ENCODE measurements around the gene HAO2.
"Not testable (repeated sequence)": the region's sequence is repeated elsewhere in the genome, so short reads cannot be mapped to it uniquely, and the experiment has no call there.

The HAO2 gene

GRCh38 chr1:119368554-119368953 is at the start of gene HAO2:
Gene HAO2 (plus strand): TSS chr1:119368785. CDS start chr1:119381086, 12,301 bp downstream.
- DNase-seq, result no peak

- no peak for DNase-seq
Observed at GRCh38 chr1:119320100-119320499, 48.5 kb upstream of the HAO2 start.

GRCh38 chr1:119321666-119322419 is 46.7 kb upstream of the HAO2 start:
- DNase-seq, result no peak

GRCh38 chr1:119323216-119323982 is 45.2 kb upstream of the HAO2 start:
- DNase-seq, result no peak

GRCh38 chr1:119324198-119324597 is 44.4 kb upstream of the HAO2 start:
- no peak for DNase-seq

- DNase-seq, result no peak
Observed at GRCh38 chr1:119326251-119326650, 42.3 kb upstream of the HAO2 start.

- DNase-seq, result no peak
Observed at GRCh38 chr1:119327094-119327449, 41.5 kb upstream of the HAO2 start.

GRCh38 chr1:119327450-119328155 is 41.0 kb upstream of the HAO2 start:
- peak; percentile 44 for DNase-seq

GRCh38 chr1:119329541-119330461 is 38.8 kb upstream of the HAO2 start:
- no peak for DNase-seq

GRCh38 chr1:119330466-119331189 is 38.0 kb upstream of the HAO2 start:
- DNase-seq, result no peak

- DNase-seq, result no peak
Observed at GRCh38 chr1:119331190-119331515, 37.4 kb upstream of the HAO2 start.

GRCh38 chr1:119331915-119332314 is 36.7 kb upstream of the HAO2 start:
- no peak for DNase-seq

- DNase-seq, result no peak
Observed at GRCh38 chr1:119332622-119333021, 36.0 kb upstream of the HAO2 start.

GRCh38 chr1:119333163-119333896 is 35.3 kb upstream of the HAO2 start:
- DNase-seq, result no peak

GRCh38 chr1:119333897-119334250 is 34.7 kb upstream of the HAO2 start:
- DNase-seq, result not testable (repeated sequence)

- DNase-seq, result no peak
Observed at GRCh38 chr1:119336848-119337247, 31.7 kb upstream of the HAO2 start.

- no peak for DNase-seq
Observed at GRCh38 chr1:119338004-119338403, 30.6 kb upstream of the HAO2 start.

- DNase-seq, result no peak
Observed at GRCh38 chr1:119338757-119339156, 29.8 kb upstream of the HAO2 start.

- DNase-seq, result no peak
Observed at GRCh38 chr1:119340861-119341261, 27.7 kb upstream of the HAO2 start.

- no peak for DNase-seq
Observed at GRCh38 chr1:119341372-119341947, 27.1 kb upstream of the HAO2 start.

GRCh38 chr1:119345398-119345797 is 23.2 kb upstream of the HAO2 start:
- no peak for DNase-seq

Measured in activated naive CD4-positive, alpha-beta T cell treated with anti-CD3 and anti-CD28 coated beads, Interleukin-2, amount 50 U/mL, for 16 hours (primary cell).